GM23338 (cell line): ENCODE results near the gene IL1B. TPM values are rescaled to one million over a fixed set of nuclear protein-coding genes. Genes with fewer than 3 reads are reported as not detected.

Experiments used
- ATAC-seq: fragments of 200-7000 bp; cut with Tn5 transposase; 3 replicates; pipeline ENCODE4 v1.9.1; 2020
- DNase-seq: peaks from one replicate; pipeline ENCODE4 v3.0.0-alpha.2; 2015; ENCODE audit warnings: low spot score
- H2AFZ ChIP-seq: fragments of 200-600 bp; sonication (generic); 2 replicates; pipeline ENCODE4 v1.8.0; 2016; ENCODE audit warnings: antibody characterized with exemption, mild to moderate bottlenecking, moderate library complexity
- H3F3A ChIP-seq: fragments of 200-600 bp; sonication (generic); replicated peaks from 2 replicates; pipeline ENCODE4 v1.8.0; 2017; ENCODE audit warnings: antibody characterized with exemption, mixed run types, low read depth
- H3K27ac ChIP-seq: fragments of 200-600 bp; sonication (generic); 2 replicates; pipeline ENCODE4 v1.6.1; 2016; ENCODE audit warnings: low read depth
- H3K27me3 ChIP-seq: fragments of 200-600 bp; sonication (generic); 2 replicates; pipeline ENCODE4 v1.8.0; 2016; ENCODE audit warnings: mild to moderate bottlenecking, mixed run types, moderate library complexity; ENCODE audit not compliant: insufficient read depth
- H3K36me3 ChIP-seq: fragments of 200-600 bp; sonication (generic); 2 replicates; pipeline ENCODE4 v1.8.0; 2016; ENCODE audit warnings: mild to moderate bottlenecking; ENCODE audit not compliant: insufficient read depth
- H3K4me1 ChIP-seq: fragments of 200-600 bp; sonication (generic); 2 replicates; pipeline ENCODE4 v1.8.0; 2016; ENCODE audit warnings: mild to moderate bottlenecking, moderate library complexity; ENCODE audit not compliant: insufficient read depth
- H3K4me2 ChIP-seq: fragments of 200-600 bp; sonication (generic); 2 replicates; pipeline ENCODE4 v1.7.1; 2017; ENCODE audit warnings: mixed run types
- H3K4me3 ChIP-seq: fragments of 200-600 bp; sonication (generic); 2 replicates; pipeline ENCODE4 v1.6.1; 2016; ENCODE audit warnings: mixed run types
- H3K79me2 ChIP-seq: fragments of 200-600 bp; sonication (generic); replicated peaks from 2 replicates; pipeline ENCODE4 v1.8.0; 2017; ENCODE audit warnings: mild to moderate bottlenecking; ENCODE audit not compliant: insufficient read depth
- H3K9me2 ChIP-seq: fragments of 200-600 bp; sonication (generic); 2 replicates; pipeline ENCODE4 v1.8.0; 2017; ENCODE audit not compliant: insufficient read depth
- H4K20me1 ChIP-seq: fragments of 200-600 bp; sonication (generic); replicated peaks from 2 replicates; pipeline ENCODE4 v1.8.0; 2017; ENCODE audit warnings: mild to moderate bottlenecking; ENCODE audit not compliant: insufficient read depth
- H3K27ac Mint-ChIP-seq: 2 replicates; pipeline ENCODE4 v1.8.0; 2020; ENCODE audit warnings: inconsistent platforms, mild to moderate bottlenecking, moderate library complexity, mixed read lengths
- H3K27me3 Mint-ChIP-seq: 3 replicates; pipeline ENCODE4 v1.8.0; 2022; ENCODE audit warnings: low read depth, mild to moderate bottlenecking, moderate library complexity, mixed read lengths, inconsistent platforms; ENCODE audit not compliant: insufficient read depth, poor library complexity
- H3K36me3 Mint-ChIP-seq: 3 replicates; pipeline ENCODE4 v1.8.0; 2021; ENCODE audit warnings: low read depth, mild to moderate bottlenecking, inconsistent platforms, moderate library complexity, mixed read lengths
- H3K4me1 Mint-ChIP-seq: 3 replicates; pipeline ENCODE4 v1.8.0; 2020; ENCODE audit warnings: mild to moderate bottlenecking, inconsistent platforms, mixed read lengths
- H3K4me3 Mint-ChIP-seq: 3 replicates; pipeline ENCODE4 v1.8.0; 2021; ENCODE audit warnings: moderate library complexity, mild to moderate bottlenecking, inconsistent platforms, mixed read lengths
- H3K9me3 Mint-ChIP-seq: 3 replicates; pipeline ENCODE4 v1.8.0; 2020; ENCODE audit warnings: moderate library complexity, mild to moderate bottlenecking, inconsistent platforms, mixed read lengths
- CREB1 ChIP-seq: fragments of 250-450 bp; sonication (Bioruptor Pico); IDR thresholded peaks from 2 replicates; pipeline ENCODE4 v1.5.0; 2020; ENCODE audit warnings: low read depth, mild to moderate bottlenecking, moderate library complexity
- EZH2 ChIP-seq: fragments of 200-600 bp; sonication (generic); IDR thresholded peaks from one replicate; pipeline ENCODE4 v1.8.0; 2017; ENCODE audit warnings: antibody characterized with exemption, mild to moderate bottlenecking, low read depth; ENCODE audit not compliant: unreplicated experiment
- JUNB ChIP-seq: IDR thresholded peaks from one replicate; pipeline ENCODE4 v1.6.1; 2016; ENCODE audit warnings: antibody characterized with exemption; ENCODE audit not compliant: unreplicated experiment
- NANOG ChIP-seq: IDR thresholded peaks from 2 replicates; pipeline ENCODE4 v1.6.1; 2016; ENCODE audit warnings: antibody characterized with exemption, borderline replicate concordance
- POLR2AphosphoS5 ChIP-seq: IDR thresholded peaks from 2 replicates; pipeline ENCODE4 v1.6.1; 2016; ENCODE audit warnings: antibody characterized with exemption, low read depth
- REST ChIP-seq: IDR thresholded peaks from one replicate; pipeline ENCODE4 v1.6.1; 2018; ENCODE audit warnings: antibody characterized with exemption; ENCODE audit not compliant: unreplicated experiment
- STAT1 ChIP-seq: IDR thresholded peaks from one replicate; pipeline ENCODE4 v1.6.1; 2016; ENCODE audit warnings: antibody characterized with exemption; ENCODE audit not compliant: unreplicated experiment
- ZNF114 ChIP-seq: fragments of 250-450 bp; sonication (Bioruptor Pico); IDR thresholded peaks from 2 replicates; pipeline ENCODE4 v1.5.0; 2020; ENCODE audit warnings: mild to moderate bottlenecking, moderate library complexity
- ZNF331 ChIP-seq: fragments of 250-450 bp; sonication (Bioruptor Pico); IDR thresholded peaks from 2 replicates; pipeline ENCODE4 v1.5.0; 2020; ENCODE audit warnings: low read depth, mild to moderate bottlenecking, moderate library complexity
- ZNF462 ChIP-seq: fragments of 250-450 bp; sonication (Bioruptor Pico); IDR thresholded peaks from 2 replicates; pipeline ENCODE4 v1.5.0; 2020; ENCODE audit warnings: mild to moderate bottlenecking, moderate library complexity
- polyA plus RNA-seq: library from polyadenylated mRNA; unstranded; fragments of >200 nt; fragmentation: Nextera tagmentation; extraction: Ambion mirVana; gene quantifications from 2 replicates; pipeline ENCODE4 v1.2.1, GENCODE V29; 2016
- total RNA-seq: library from RNA; depleted of rRNA; stranded (reverse); fragments of >200 nt; shearing (Covaris generic); gene quantifications from 2 replicates; pipeline ENCODE4 v1.2.3, GENCODE V29; 2014
- TF ChIP-seq, protein P1 (sequence below): IDR thresholded peaks from 2 replicates; pipeline ENCODE4 v1.6.1; 2016; ENCODE audit warnings: antibody characterized with exemption
- TF ChIP-seq, protein P2 (sequence below), 2 experiments: fragments of 200-600 bp in 1 of 2; sonication (generic) in 1 of 2; conservative IDR thresholded peaks; 2 replicates each; pipeline versions ENCODE4 v1.5.1 to v1.6.1; 2016 to 2017; ENCODE audit warnings: antibody characterized with exemption in 2 of 2, low read depth in 2 of 2, mild to moderate bottlenecking in 2 of 2, moderate library complexity in 1 of 2

Gene IL1B
- total and polyA plus RNA-seq, 2 experiments from 2014 or later = not detected

DNA sequence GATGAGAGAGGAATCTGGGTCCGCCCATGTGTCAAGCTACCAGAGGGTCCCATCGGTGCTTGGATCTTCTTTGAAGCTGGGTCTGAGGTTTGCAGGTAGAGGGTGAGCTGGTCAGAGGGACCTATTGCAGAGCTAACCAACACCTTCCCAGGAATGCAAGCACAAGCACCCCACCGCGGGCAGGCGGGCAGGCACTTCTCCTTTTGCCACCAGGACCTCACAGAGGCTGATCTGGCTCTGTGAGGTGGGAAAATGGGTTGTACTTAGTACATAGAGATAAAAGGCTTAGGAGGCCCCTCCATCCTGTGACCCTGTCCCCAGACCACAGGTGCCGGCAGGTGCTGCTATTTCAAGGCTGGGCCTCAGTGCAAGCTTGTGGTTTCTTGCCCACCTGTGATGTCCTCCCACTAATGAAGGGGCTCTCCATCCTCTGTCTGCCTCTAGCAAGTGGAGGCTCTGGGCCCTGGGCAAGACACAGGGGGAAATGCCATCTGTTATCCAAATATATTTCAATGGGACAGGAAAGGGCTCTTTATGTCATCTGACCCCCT is 43.0 kb upstream of the IL1B start:
- Mint-ChIP-seq H3K4me3 (no peak overlapping the region), H3K9me3 (no peaks in the 10 kb centered on the region), H3K27ac (no peak overlapping the region), H3K4me1 (peaks cover 2% of the 10 kb centered on the region; the same call in 2 of the 3 replicates), H3K36me3 (no peaks in the 10 kb centered on the region), H3K27me3 (no peaks in the 10 kb centered on the region)
- TF ChIP-seq STAT1 (no peak), JUNB (no peak), ZNF114 (no peak), ZNF331 (CRISPR knock-in tag) (no peak), ZNF462 (CRISPR knock-in tag) (no peak), EZH2 (no peak), NANOG (no peak), REST (no peak), POLR2AphosphoS5 (no peak), CREB1 (CRISPR knock-in tag) (no peak)
- TF ChIP-seq, protein P1, sequence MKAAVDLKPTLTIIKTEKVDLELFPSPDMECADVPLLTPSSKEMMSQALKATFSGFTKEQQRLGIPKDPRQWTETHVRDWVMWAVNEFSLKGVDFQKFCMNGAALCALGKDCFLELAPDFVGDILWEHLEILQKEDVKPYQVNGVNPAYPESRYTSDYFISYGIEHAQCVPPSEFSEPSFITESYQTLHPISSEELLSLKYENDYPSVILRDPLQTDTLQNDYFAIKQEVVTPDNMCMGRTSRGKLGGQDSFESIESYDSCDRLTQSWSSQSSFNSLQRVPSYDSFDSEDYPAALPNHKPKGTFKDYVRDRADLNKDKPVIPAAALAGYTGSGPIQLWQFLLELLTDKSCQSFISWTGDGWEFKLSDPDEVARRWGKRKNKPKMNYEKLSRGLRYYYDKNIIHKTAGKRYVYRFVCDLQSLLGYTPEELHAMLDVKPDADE = no peak
- TF ChIP-seq, protein P2, sequence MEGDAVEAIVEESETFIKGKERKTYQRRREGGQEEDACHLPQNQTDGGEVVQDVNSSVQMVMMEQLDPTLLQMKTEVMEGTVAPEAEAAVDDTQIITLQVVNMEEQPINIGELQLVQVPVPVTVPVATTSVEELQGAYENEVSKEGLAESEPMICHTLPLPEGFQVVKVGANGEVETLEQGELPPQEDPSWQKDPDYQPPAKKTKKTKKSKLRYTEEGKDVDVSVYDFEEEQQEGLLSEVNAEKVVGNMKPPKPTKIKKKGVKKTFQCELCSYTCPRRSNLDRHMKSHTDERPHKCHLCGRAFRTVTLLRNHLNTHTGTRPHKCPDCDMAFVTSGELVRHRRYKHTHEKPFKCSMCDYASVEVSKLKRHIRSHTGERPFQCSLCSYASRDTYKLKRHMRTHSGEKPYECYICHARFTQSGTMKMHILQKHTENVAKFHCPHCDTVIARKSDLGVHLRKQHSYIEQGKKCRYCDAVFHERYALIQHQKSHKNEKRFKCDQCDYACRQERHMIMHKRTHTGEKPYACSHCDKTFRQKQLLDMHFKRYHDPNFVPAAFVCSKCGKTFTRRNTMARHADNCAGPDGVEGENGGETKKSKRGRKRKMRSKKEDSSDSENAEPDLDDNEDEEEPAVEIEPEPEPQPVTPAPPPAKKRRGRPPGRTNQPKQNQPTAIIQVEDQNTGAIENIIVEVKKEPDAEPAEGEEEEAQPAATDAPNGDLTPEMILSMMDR (conservative IDR thresholded peaks at IDR 0.05; ENCODE audit: low read depth in 2 of 2) = no peak
- no peaks in the 10 kb centered on the region for H3K27me3 ChIP-seq
- H3K4me2 ChIP-seq = no peak overlapping the region
- DNase-seq (no peak), ATAC-seq (no peak)
- no peaks in the 10 kb centered on the region for H3K36me3 ChIP-seq
- H3K9me2 ChIP-seq = no peaks in the 10 kb centered on the region
- H3K27ac ChIP-seq = no peak overlapping the region
- no peaks in the 10 kb centered on the region for H3K4me1 ChIP-seq
- H2AFZ ChIP-seq = no peak overlapping the region
- H3F3A ChIP-seq = no peaks in the 10 kb centered on the region
- no peaks in the 10 kb centered on the region for H3K79me2 ChIP-seq
- no peaks in the 10 kb centered on the region for H4K20me1 ChIP-seq
- H3K4me3 ChIP-seq = no peak overlapping the region
